ENCODE results near the gene RPS28. TPM values are rescaled to one million over a fixed set of nuclear protein-coding genes. Genes with fewer than 3 reads are reported as not detected.
A peak's percentile ranks its signal among the peaks of the same experiment; 100 is the strongest.
"Not testable (repeated sequence)": the region's sequence is repeated elsewhere in the genome, so short reads cannot be mapped to it uniquely, and the experiment has no call there.

The RPS28 gene
- total RNA-seq, 1 donor from 2014 or later = 1,552 TPM

- Mint-ChIP-seq H3K27me3 (peaks cover 63% of the 10 kb centered on the region), H3K4me1 (ENCODE audit: low read depth) (no peaks in the 10 kb centered on the region), H3K4me3 (ENCODE audit: low read depth) (no peak overlapping the region), H3K36me3 (ENCODE audit: insufficient read depth) (no peaks in the 10 kb centered on the region), H3K27ac (no peak overlapping the region), H3K9me3 (ENCODE audit: low read depth) (no peaks in the 10 kb centered on the region)
- DNase-seq (ENCODE audit: low spot score, unreplicated experiment) = no peak
- TF ChIP-seq CTCF (IDR thresholded peaks at IDR 0.05; ENCODE audit: unreplicated experiment) = no peak
Measured at GRCh38 chr19:8337728-8338127, 16.4 kb downstream of the RPS28 start.

GRCh38 chr19:8338835-8339234 lies 17.5 kb downstream of the RPS28 start:
- Mint-ChIP-seq H3K27ac (no peak overlapping the region), H3K36me3 (ENCODE audit: insufficient read depth) (no peaks in the 10 kb centered on the region), H3K4me1 (ENCODE audit: low read depth) (no peaks in the 10 kb centered on the region), H3K4me3 (ENCODE audit: low read depth) (no peak overlapping the region), H3K9me3 (ENCODE audit: low read depth) (no peaks in the 10 kb centered on the region), H3K27me3 (peaks cover 65% of the 10 kb centered on the region)
- DNase-seq (ENCODE audit: low spot score, unreplicated experiment) = no peak
- TF ChIP-seq CTCF (IDR thresholded peaks at IDR 0.05; ENCODE audit: unreplicated experiment) = no peak

DNA sequence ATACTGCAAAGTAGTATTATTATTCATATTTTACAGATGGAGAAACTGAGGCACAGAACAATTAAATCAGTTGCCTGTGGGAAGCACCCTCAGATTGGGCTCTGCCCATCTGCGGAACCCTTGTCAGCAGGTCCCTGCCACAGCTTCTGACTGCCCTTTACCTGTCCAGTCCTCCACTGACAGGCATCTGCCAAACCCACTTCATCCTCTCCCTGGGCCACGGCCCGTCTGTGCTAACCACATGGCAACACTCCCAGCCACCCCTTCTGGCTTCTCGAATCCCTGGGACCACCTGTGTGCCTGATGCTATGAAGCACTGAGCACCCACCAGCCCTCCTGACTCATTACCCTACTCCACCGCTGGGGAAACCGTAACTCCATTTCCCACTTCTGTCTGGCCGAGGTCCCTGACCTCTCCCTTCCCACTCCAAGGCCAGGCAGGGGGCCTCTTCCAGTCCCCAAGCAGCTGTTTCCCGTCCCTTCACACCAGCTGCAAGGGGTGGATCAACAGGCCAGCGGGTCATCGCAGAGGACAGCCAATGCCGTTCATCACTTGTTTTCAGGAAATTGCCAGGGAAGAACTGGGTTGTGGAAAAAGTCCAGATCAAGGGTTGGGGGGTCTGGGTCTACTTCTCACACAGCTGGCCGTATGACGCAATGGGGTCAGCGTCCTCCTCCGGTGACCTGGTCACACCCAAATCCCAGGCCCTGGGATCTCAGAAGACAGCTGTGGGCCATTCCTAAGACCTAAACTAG lies 19.2 kb downstream of the RPS28 start:
- Mint-ChIP-seq H3K4me1 (ENCODE audit: low read depth) (no peaks in the 10 kb centered on the region), H3K4me3 (ENCODE audit: low read depth) (no peak overlapping the region), H3K27ac (no peak overlapping the region), H3K9me3 (ENCODE audit: low read depth) (no peaks in the 10 kb centered on the region), H3K36me3 (ENCODE audit: insufficient read depth) (no peaks in the 10 kb centered on the region), H3K27me3 (peaks cover 65% of the 10 kb centered on the region)
- no peak for DNase-seq (ENCODE audit: low spot score, unreplicated experiment)
- TF ChIP-seq CTCF (IDR thresholded peaks at IDR 0.05; ENCODE audit: unreplicated experiment) = peak; percentile 35

GRCh38 chr19:8341504-8341903 lies 20.2 kb downstream of the RPS28 start:
- not testable (repeated sequence) for H3K9me3 Mint-ChIP-seq (ENCODE audit: low read depth); H3K4me3 Mint-ChIP-seq (ENCODE audit: low read depth)
- peaks cover 58% of the 10 kb centered on the region for H3K27me3 Mint-ChIP-seq

GRCh38 chr19:8342316-8342683 lies 21.0 kb downstream of the RPS28 start:
- no peak for DNase-seq (ENCODE audit: low spot score, unreplicated experiment)
- Mint-ChIP-seq H3K4me3 (ENCODE audit: low read depth) (no peak overlapping the region), H3K36me3 (ENCODE audit: insufficient read depth) (no peaks in the 10 kb centered on the region), H3K27me3 (peaks cover 55% of the 10 kb centered on the region), H3K4me1 (ENCODE audit: low read depth) (no peaks in the 10 kb centered on the region), H3K27ac (no peak overlapping the region), H3K9me3 (ENCODE audit: low read depth) (no peaks in the 10 kb centered on the region)
- no peak for TF ChIP-seq CTCF (IDR thresholded peaks at IDR 0.05; ENCODE audit: unreplicated experiment)

More at GRCh38 chr19:8341504-8341903, 20.2 kb downstream of the RPS28 start:
- not testable (repeated sequence) for H3K4me1 Mint-ChIP-seq (ENCODE audit: low read depth); DNase-seq (ENCODE audit: low spot score, unreplicated experiment); H3K27ac Mint-ChIP-seq; H3K36me3 Mint-ChIP-seq (ENCODE audit: insufficient read depth)
